RWPE1 (cell line): ENCODE data around the gene TRABD.
A peak's percentile ranks its signal among the peaks of the same experiment; 100 is the strongest.

ENCODE experiments used
- CTCF ChIA-PET: fragments of 350-600 bp; sonication (Branson Sonifier 250); formaldehyde crosslinking; extraction: SDS; loops from one replicate; lab custom pipeline; 2021; lab: Yijun Ruan, JAX
- POLR2A ChIA-PET: fragments of 400-600 bp; formaldehyde crosslinking; extraction: SDS; loops from one replicate; lab custom pipeline; 2020; ENCODE audit warnings: antibody characterized with exemption; ENCODE audit not compliant: low non-redundant PET; lab: Yijun Ruan, JAX
- DNase-seq: peaks from one replicate; pipeline ENCODE4 v3.0.0; 2012; ENCODE audit warnings: low spot score
- H3K27ac ChIP-seq: fragments of 450-650 bp; 2 replicates; pipeline ENCODE4 v1.5.1; 2017
- CTCF ChIP-seq: fragments of 450-650 bp; conservative IDR thresholded peaks from 2 replicates; pipeline ENCODE4 v1.5.1; 2017; ENCODE audit warnings: low read depth, mild to moderate bottlenecking

The TRABD gene

GRCh38 chr22:50227579-50228215 is 42.0 kb downstream of the TRABD start:
- DNase-seq, result no peak
- no peak for TF ChIP-seq CTCF
- ChIA-PET CTCF (interaction anchor here (0.6 kb wide), 1 partner anchor 21 kb away, joined by 3 read pairs; no protein-coding TSS in a partner anchor), POLR2A (no interaction called here)
- H3K27ac ChIP-seq, result no peak overlapping the region; the same call in 1 of the 2 replicates

GRCh38 chr22:50228366-50228765 is 42.7 kb downstream of the TRABD start:
- H3K27ac ChIP-seq, result no peak overlapping the region
- TF ChIP-seq CTCF, result no peak
- ChIA-PET POLR2A (no interaction called here), CTCF (interaction anchor here (0.6 kb wide), 1 partner anchor 22 kb away, joined by 3 read pairs; no protein-coding TSS in a partner anchor)
- no peak for DNase-seq

- no peak for TF ChIP-seq CTCF
- no peak for DNase-seq
- no peak overlapping the region for H3K27ac ChIP-seq
- CTCF ChIA-PET, result no interaction called here
- POLR2A ChIA-PET, result no interaction called here
Observed at GRCh38 chr22:50229370-50229769, 43.7 kb downstream of the TRABD start.

- CTCF ChIA-PET, result interaction anchor here (0.6 to 0.9 kb wide), 2 partner anchors 13 to 118 kb away, joined by 5 to 10 read pairs; no protein-coding TSS in a partner anchor
- no peak for TF ChIP-seq CTCF
- POLR2A ChIA-PET, result no interaction called here
- no peak for DNase-seq
- peak overlapping the region; percentile 27 for H3K27ac ChIP-seq
Observed at GRCh38 chr22:50232481-50233151, 46.9 kb downstream of the TRABD start.

GRCh38 chr22:50233223-50233622 is 47.5 kb downstream of the TRABD start:
- no peak for TF ChIP-seq CTCF
- no peak for DNase-seq
- POLR2A ChIA-PET, result no interaction called here
- H3K27ac ChIP-seq, result peak overlapping the region; percentile 27
- CTCF ChIA-PET, result interaction anchor here (0.9 kb wide), 1 partner anchor 13 kb away, joined by 5 read pairs; no protein-coding TSS in a partner anchor

GRCh38 chr22:50236731-50237409 is 51.2 kb downstream of the TRABD start:
- no peak for DNase-seq
- ChIA-PET CTCF (no interaction called here), POLR2A (no interaction called here)
- peak overlapping the region; percentile 16; the same call in 1 of the 2 replicates for H3K27ac ChIP-seq
- peak; percentile 25; the same call in 1 of the 2 replicates for TF ChIP-seq CTCF
